HCT116 (cell line): ENCODE measurements around the gene KLF2. TPM values are rescaled to one million over a fixed set of nuclear protein-coding genes. Genes with fewer than 3 reads are reported as not detected.

Experiments
- ATAC-seq: fragments of 200-7000 bp; cut with Tn5 transposase; 2 replicates; pipeline ENCODE4 v1.9.1; 2020; ENCODE audit warnings: mild to moderate bottlenecking, moderate library complexity
- BruUV-seq: library from RNA; stranded (reverse); fragments of 400-500 nt; replicated peaks from 2 replicates; lab custom pipeline; 2021; lab: Mats Ljungman, UMichigan
- CTCF ChIA-PET: fragments of 300-600 bp; sonication (Branson Sonifier 250); formaldehyde crosslinking; loops from one replicate; lab custom pipeline; 2021; ENCODE audit warnings: antibody characterized with exemption; lab: Charles Lee
- POLR2A ChIA-PET: fragments of 300-600, 350-600 bp; sonication (Branson Sonifier 250); formaldehyde crosslinking; loops from one replicate; lab custom pipeline; 2021; ENCODE audit warnings: antibody characterized with exemption; lab: Charles Lee
- RAD21 ChIA-PET, 2 experiments: fragments of 300-600 bp; sonication (Branson Sonifier 250); formaldehyde crosslinking; loops; one replicate each; lab custom pipeline; 2023; ENCODE audit warnings: low total read pairs in 2 of 2; ENCODE audit not compliant: uncharacterized antibody in 2 of 2, unreplicated experiment in 2 of 2, low non-redundant PET in 1 of 2; lab: Charles Lee
- DNase-seq: peaks from one replicate; pipeline ENCODE4 v3.0.0-alpha.2; 2010; ENCODE audit warnings: low read depth, low spot score
- H2AFZ ChIP-seq: fragments of 200-600 bp; shearing (Covaris generic), sonication (generic); 2 replicates; pipeline ENCODE4 v1.6.1; 2017; ENCODE audit warnings: low read depth, mixed run types, mixed read lengths, antibody characterized with exemption, low read length; ENCODE audit not compliant: poor library complexity, severe bottlenecking
- H3K27ac ChIP-seq: 2 replicates; pipeline ENCODE4 v1.5.1; 2012; ENCODE audit warnings: low read depth, low read length
- H3K27me3 ChIP-seq: fragments of 200-600 bp; sonication (generic); 2 replicates; pipeline ENCODE4 v1.6.1; 2016; ENCODE audit warnings: mixed run types, low read length, mixed read lengths; ENCODE audit not compliant: insufficient read depth
- H3K36me3 ChIP-seq, 2 experiments: fragments of 200-500 bp in 1 of 2; fragments of 200-600 bp in 1 of 2; sonication (Bioruptor generic) in 1 of 2; sonication (generic) in 1 of 2; 2 replicates each; pipeline versions ENCODE4 v1.5.1 to v1.6.1; 2014 to 2016; ENCODE audit warnings: low read length in 2 of 2, inconsistent platforms in 1 of 2, mixed read lengths in 1 of 2, mixed run types in 1 of 2; ENCODE audit not compliant: insufficient read depth in 2 of 2, control insufficient read depth in 1 of 2
- H3K4me1 ChIP-seq, 2 experiments: fragments of 200-600 bp in 1 of 2; sonication (generic) in 1 of 2; 2 replicates each; pipeline versions ENCODE4 v1.5.1 to v1.6.1; 2012 to 2017; ENCODE audit warnings: low read length in 2 of 2, inconsistent platforms in 1 of 2, mild to moderate bottlenecking in 1 of 2, mixed read lengths in 1 of 2, mixed run types in 1 of 2, moderate library complexity in 1 of 2; ENCODE audit not compliant: insufficient read depth in 2 of 2, control insufficient read depth in 1 of 2
- H3K4me2 ChIP-seq: fragments of 200-600 bp; sonication (generic); 2 replicates; pipeline ENCODE4 v1.6.1; 2017; ENCODE audit warnings: mixed run types, low read length, mixed read lengths
- H3K4me3 ChIP-seq, 2 experiments: fragments of 200-600 bp in 1 of 2; sonication (generic) in 1 of 2; replicated peaks in 1 of 2; 2 replicates each; pipeline ENCODE4 v1.5.1; 2011 to 2016; ENCODE audit warnings: low read length in 2 of 2, control low read depth in 1 of 2, low read depth in 1 of 2, mild to moderate bottlenecking in 1 of 2, mixed read lengths in 1 of 2, mixed run types in 1 of 2
- H3K79me2 ChIP-seq: fragments of 200-600 bp; sonication (generic); 2 replicates; pipeline ENCODE4 v1.6.1; 2017; ENCODE audit warnings: mild to moderate bottlenecking, mixed run types, low read length, moderate library complexity, mixed read lengths; ENCODE audit not compliant: insufficient read depth
- H3K9ac ChIP-seq: fragments of 200-600 bp; sonication (generic); 2 replicates; pipeline ENCODE4 v1.6.1; 2016; ENCODE audit warnings: low read length, mixed read lengths
- H3K9me2 ChIP-seq: fragments of 200-600 bp; sonication (generic), shearing (Covaris generic); 2 replicates; pipeline ENCODE4 v1.6.1; 2017; ENCODE audit warnings: mixed run types, mild to moderate bottlenecking, moderate library complexity; ENCODE audit not compliant: insufficient read depth
- H3K9me3 ChIP-seq, 2 experiments: fragments of 200-500 bp in 1 of 2; fragments of 200-600 bp in 1 of 2; sonication (Bioruptor generic) in 1 of 2; sonication (generic) in 1 of 2; 2 replicates each; pipeline ENCODE4 v1.6.1; 2014 to 2017; ENCODE audit warnings: low read length in 2 of 2, mixed read lengths in 2 of 2, inconsistent platforms in 1 of 2, low read depth in 1 of 2, mild to moderate bottlenecking in 1 of 2, mixed run types in 1 of 2, moderate library complexity in 1 of 2; ENCODE audit not compliant: control insufficient read depth in 1 of 2, insufficient read depth in 1 of 2
- H4K20me1 ChIP-seq: fragments of 200-600 bp; sonication (generic), shearing (Covaris generic); 2 replicates; pipeline ENCODE4 v1.6.1; 2017; ENCODE audit warnings: mixed run types, mild to moderate bottlenecking, moderate library complexity; ENCODE audit not compliant: insufficient read depth
- CBX3 ChIP-seq: IDR thresholded peaks from 2 replicates; pipeline ENCODE4 v1.6.1; 2012; ENCODE audit warnings: low read depth
- CEBPB ChIP-seq: IDR thresholded peaks from 2 replicates; pipeline ENCODE4 v1.6.1; 2012; ENCODE audit warnings: low read depth
- ELF1 ChIP-seq: IDR thresholded peaks from 2 replicates; pipeline ENCODE4 v1.6.1; 2012; ENCODE audit warnings: low read depth, borderline replicate concordance
- EZH2 ChIP-seq: fragments of 200-600 bp; sonication (generic); IDR thresholded peaks from 2 replicates; pipeline ENCODE4 v1.6.1; 2017; ENCODE audit warnings: antibody characterized with exemption, mixed run types
- EZH2phosphoT487 ChIP-seq: fragments of 200-600 bp; IDR thresholded peaks from 2 replicates; pipeline ENCODE4 v1.6.1; 2018; ENCODE audit warnings: antibody characterized with exemption, borderline replicate concordance
- FOSL1 ChIP-seq: IDR thresholded peaks from 2 replicates; pipeline ENCODE4 v1.6.1; 2012; ENCODE audit warnings: low read depth
- POLR2A ChIP-seq: IDR thresholded peaks from 2 replicates; pipeline ENCODE4 v1.7.0; 2011; ENCODE audit warnings: borderline replicate concordance; ENCODE audit not compliant: insufficient read depth, insufficient read length; ENCODE audit errors: extremely low read depth
- POLR2AphosphoS5 ChIP-seq: IDR thresholded peaks from 2 replicates; pipeline ENCODE4 v1.6.1; 2011; ENCODE audit warnings: mild to moderate bottlenecking, low read depth, low read length, moderate library complexity
- RAD21 ChIP-seq: IDR thresholded peaks from 2 replicates; pipeline ENCODE4 v1.6.1; 2012; ENCODE audit warnings: low read depth, mild to moderate bottlenecking
- SIN3A ChIP-seq: IDR thresholded peaks from 2 replicates; pipeline ENCODE4 v1.6.1; 2012; ENCODE audit warnings: low read depth
- SP1 ChIP-seq: IDR thresholded peaks from 2 replicates; pipeline ENCODE4 v1.6.1; 2012; ENCODE audit warnings: low read depth
- SRF ChIP-seq: IDR thresholded peaks from 2 replicates; pipeline ENCODE4 v1.6.1; 2012; ENCODE audit warnings: low read depth
- YY1 ChIP-seq: IDR thresholded peaks from 2 replicates; pipeline ENCODE4 v1.6.1; 2011; ENCODE audit warnings: low read length, low read depth, moderate library complexity, mild to moderate bottlenecking; ENCODE audit not compliant: insufficient replicate concordance; ENCODE audit errors: extremely low read depth
- ZFX ChIP-seq: fragments of 450-650 bp; IDR thresholded peaks from 2 replicates; pipeline ENCODE4 v1.6.1; 2017
- ZNF274 ChIP-seq: fragments of 200-500 bp; sonication (Bioruptor generic); IDR thresholded peaks from 2 replicates; pipeline ENCODE4 v1.6.1; 2014; ENCODE audit warnings: mild to moderate bottlenecking, low read depth, low read length, inconsistent platforms
- intact Hi-C: fragments of 100-400 bp; cut with micrococcal nuclease; formaldehyde crosslinking; loops from 2 replicates; pipeline ENCODE4 v1.10.0; 2022
- total RNA-seq: library from RNA; stranded (reverse); gene quantifications from one replicate; pipeline ENCODE4 v1.2.1, GENCODE V29; 2021; ENCODE audit not compliant: unreplicated experiment
- TF ChIP-seq, protein P1 (sequence below): IDR thresholded peaks from 2 replicates; pipeline ENCODE4 v1.6.1; 2012; ENCODE audit warnings: low read depth
- TF ChIP-seq, protein P2 (sequence below), 3 experiments: fragments of 200-600 bp in 1 of 3; sonication (generic) in 1 of 3; IDR thresholded peaks in 2 of 3; conservative IDR thresholded peaks in 1 of 3; 2 replicates each; pipeline ENCODE4 v1.5.1; 2012 to 2017; ENCODE audit warnings: low read depth in 2 of 3, low read length in 2 of 3, antibody characterized with exemption in 1 of 3, borderline replicate concordance in 1 of 3, control low read depth in 1 of 3, mild to moderate bottlenecking in 1 of 3, mixed read lengths in 1 of 3, mixed run types in 1 of 3, moderate library complexity in 1 of 3; ENCODE audit not compliant: insufficient read depth in 1 of 3
- TF ChIP-seq, protein P3 (sequence below): IDR thresholded peaks from 2 replicates; pipeline ENCODE4 v1.6.1; 2011; ENCODE audit warnings: mild to moderate bottlenecking, low read length, moderate library complexity; ENCODE audit not compliant: insufficient replicate concordance; ENCODE audit errors: extremely low read depth

KLF2 gene
- total RNA-seq, 1 experiment from 2014 or later, result 39.4 TPM

DNA sequence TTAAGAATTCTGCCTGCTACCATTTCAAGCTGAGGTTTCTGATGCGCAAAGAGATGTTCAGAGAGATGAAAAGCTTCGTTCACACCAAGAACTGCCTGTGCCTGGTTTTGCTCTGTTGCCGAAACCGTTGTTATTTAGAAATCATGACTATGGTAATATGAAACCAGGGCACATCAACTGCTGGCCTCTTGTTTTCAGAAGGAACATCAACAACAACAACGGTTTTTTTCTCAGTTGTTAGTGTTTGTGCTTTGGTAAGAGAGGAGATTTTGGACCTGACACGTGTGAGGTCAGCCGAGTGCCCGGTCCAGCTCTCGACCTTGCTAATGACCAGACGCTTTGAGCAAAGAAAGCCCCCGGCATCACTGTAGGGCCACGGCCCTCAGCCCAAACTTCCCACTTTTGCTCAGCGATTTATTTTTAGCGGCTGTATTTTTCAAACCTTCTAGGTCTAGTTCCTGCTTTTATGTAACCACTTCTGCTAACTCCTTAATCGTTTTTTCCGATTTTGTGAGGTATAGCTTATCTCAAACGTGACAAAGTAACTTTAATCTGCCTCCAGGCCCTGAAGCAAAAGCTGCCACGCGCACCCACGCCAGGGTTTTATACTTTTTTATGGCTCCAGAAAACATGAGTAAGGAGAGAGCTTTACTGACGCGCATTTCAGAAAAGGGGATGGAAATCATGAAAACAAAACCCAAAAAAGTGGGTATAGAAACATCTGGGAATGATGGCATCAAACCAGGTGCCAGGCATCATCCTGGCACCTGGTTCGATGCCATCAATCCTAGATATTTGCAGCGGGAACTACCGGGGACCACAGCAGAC lies 42.0 kb downstream of the KLF2 start:
- H3K27ac ChIP-seq, result no peak overlapping the region
- BruUV-seq, result no TSS peak
- ChIA-PET RAD21 (no interaction called here), POLR2A (interaction anchor here (0.6 kb wide), 1 partner anchor 21 kb away, joined by 3 read pairs; no protein-coding TSS in a partner anchor)
- no peak overlapping the region for H2AFZ ChIP-seq
- TF ChIP-seq CEBPB (no peak), CBX3 (no peak), EZH2 (no peak), ELF1 (no peak), SP1 (no peak), POLR2A (no peak), RAD21 (no peak), YY1 (no peak), FOSL1 (no peak), ZNF274 (no peak), EZH2phosphoT487 (no peak), SIN3A (no peak), SRF (no peak), POLR2AphosphoS5 (no peak), ZFX (no peak)
- TF ChIP-seq, protein P1, sequence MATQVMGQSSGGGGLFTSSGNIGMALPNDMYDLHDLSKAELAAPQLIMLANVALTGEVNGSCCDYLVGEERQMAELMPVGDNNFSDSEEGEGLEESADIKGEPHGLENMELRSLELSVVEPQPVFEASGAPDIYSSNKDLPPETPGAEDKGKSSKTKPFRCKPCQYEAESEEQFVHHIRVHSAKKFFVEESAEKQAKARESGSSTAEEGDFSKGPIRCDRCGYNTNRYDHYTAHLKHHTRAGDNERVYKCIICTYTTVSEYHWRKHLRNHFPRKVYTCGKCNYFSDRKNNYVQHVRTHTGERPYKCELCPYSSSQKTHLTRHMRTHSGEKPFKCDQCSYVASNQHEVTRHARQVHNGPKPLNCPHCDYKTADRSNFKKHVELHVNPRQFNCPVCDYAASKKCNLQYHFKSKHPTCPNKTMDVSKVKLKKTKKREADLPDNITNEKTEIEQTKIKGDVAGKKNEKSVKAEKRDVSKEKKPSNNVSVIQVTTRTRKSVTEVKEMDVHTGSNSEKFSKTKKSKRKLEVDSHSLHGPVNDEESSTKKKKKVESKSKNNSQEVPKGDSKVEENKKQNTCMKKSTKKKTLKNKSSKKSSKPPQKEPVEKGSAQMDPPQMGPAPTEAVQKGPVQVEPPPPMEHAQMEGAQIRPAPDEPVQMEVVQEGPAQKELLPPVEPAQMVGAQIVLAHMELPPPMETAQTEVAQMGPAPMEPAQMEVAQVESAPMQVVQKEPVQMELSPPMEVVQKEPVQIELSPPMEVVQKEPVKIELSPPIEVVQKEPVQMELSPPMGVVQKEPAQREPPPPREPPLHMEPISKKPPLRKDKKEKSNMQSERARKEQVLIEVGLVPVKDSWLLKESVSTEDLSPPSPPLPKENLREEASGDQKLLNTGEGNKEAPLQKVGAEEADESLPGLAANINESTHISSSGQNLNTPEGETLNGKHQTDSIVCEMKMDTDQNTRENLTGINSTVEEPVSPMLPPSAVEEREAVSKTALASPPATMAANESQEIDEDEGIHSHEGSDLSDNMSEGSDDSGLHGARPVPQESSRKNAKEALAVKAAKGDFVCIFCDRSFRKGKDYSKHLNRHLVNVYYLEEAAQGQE, result no peak
- TF ChIP-seq, protein P2, sequence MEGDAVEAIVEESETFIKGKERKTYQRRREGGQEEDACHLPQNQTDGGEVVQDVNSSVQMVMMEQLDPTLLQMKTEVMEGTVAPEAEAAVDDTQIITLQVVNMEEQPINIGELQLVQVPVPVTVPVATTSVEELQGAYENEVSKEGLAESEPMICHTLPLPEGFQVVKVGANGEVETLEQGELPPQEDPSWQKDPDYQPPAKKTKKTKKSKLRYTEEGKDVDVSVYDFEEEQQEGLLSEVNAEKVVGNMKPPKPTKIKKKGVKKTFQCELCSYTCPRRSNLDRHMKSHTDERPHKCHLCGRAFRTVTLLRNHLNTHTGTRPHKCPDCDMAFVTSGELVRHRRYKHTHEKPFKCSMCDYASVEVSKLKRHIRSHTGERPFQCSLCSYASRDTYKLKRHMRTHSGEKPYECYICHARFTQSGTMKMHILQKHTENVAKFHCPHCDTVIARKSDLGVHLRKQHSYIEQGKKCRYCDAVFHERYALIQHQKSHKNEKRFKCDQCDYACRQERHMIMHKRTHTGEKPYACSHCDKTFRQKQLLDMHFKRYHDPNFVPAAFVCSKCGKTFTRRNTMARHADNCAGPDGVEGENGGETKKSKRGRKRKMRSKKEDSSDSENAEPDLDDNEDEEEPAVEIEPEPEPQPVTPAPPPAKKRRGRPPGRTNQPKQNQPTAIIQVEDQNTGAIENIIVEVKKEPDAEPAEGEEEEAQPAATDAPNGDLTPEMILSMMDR (IDR thresholded peaks at IDR 0.05 in 2 of 3, conservative IDR thresholded peaks at IDR 0.05 in 1 of 3; ENCODE audit: borderline replicate concordance in 1 of 3, insufficient read depth in 1 of 3, low read depth in 2 of 3, low read length in 2 of 3), result no peak
- TF ChIP-seq, protein P3, sequence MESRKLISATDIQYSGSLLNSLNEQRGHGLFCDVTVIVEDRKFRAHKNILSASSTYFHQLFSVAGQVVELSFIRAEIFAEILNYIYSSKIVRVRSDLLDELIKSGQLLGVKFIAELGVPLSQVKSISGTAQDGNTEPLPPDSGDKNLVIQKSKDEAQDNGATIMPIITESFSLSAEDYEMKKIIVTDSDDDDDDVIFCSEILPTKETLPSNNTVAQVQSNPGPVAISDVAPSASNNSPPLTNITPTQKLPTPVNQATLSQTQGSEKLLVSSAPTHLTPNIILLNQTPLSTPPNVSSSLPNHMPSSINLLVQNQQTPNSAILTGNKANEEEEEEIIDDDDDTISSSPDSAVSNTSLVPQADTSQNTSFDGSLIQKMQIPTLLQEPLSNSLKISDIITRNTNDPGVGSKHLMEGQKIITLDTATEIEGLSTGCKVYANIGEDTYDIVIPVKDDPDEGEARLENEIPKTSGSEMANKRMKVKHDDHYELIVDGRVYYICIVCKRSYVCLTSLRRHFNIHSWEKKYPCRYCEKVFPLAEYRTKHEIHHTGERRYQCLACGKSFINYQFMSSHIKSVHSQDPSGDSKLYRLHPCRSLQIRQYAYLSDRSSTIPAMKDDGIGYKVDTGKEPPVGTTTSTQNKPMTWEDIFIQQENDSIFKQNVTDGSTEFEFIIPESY, result no peak
- TF ChIP-seq, all 23 proteins: peak for 0
- no peak for ATAC-seq
- intact Hi-C loops, result no loop called here
- Histone ChIP-seq H3K27me3 (no peaks in the 10 kb centered on the region), H3K4me3 (no peak overlapping the region), H3K9me3 (no peaks in the 10 kb centered on the region), H3K4me2 (no peak overlapping the region), H3K9me2 (no peaks in the 10 kb centered on the region), H3K4me1 (no peaks in the 10 kb centered on the region), H3K9ac (no peak overlapping the region), H3K79me2 (no peaks in the 10 kb centered on the region), H3K36me3 (no peaks in the 10 kb centered on the region), H4K20me1 (no peaks in the 10 kb centered on the region)
- DNase-seq, result no peak
- CTCF ChIA-PET, result interaction anchor here (1.0 to 1.5 kb wide), 2 partner anchors 10 to 20 kb away, joined by 3 to 4 read pairs; no protein-coding TSS in a partner anchor
